ENCODE results near the gene CPLX1.

CPLX1 gene

GRCh38 chr4:835148-836002 is 9.4 kb upstream of the CPLX1 start:
- no peak for DNase-seq (ENCODE audit: low spot score)
- TF ChIP-seq CTCF (IDR thresholded peaks at IDR 0.05; ENCODE audit: extremely low read depth, missing control alignments): no peak

GRCh38 chr4:834368-835147 is 8.6 kb upstream of the CPLX1 start:
- no peak for TF ChIP-seq CTCF (IDR thresholded peaks at IDR 0.05; ENCODE audit: extremely low read depth, missing control alignments)
- DNase-seq (ENCODE audit: low spot score): no peak

GRCh38 chr4:833731-834367 is 7.9 kb upstream of the CPLX1 start:
- TF ChIP-seq CTCF (IDR thresholded peaks at IDR 0.05; ENCODE audit: extremely low read depth, missing control alignments): no peak
- DNase-seq (ENCODE audit: low spot score): no peak

- no peak for TF ChIP-seq CTCF (IDR thresholded peaks at IDR 0.05; ENCODE audit: extremely low read depth, missing control alignments)
- no peak for DNase-seq (ENCODE audit: low spot score)
Measured at GRCh38 chr4:833156-833555, 7.2 kb upstream of the CPLX1 start.

- no peak for DNase-seq (ENCODE audit: low spot score)
- no peak for TF ChIP-seq CTCF (IDR thresholded peaks at IDR 0.05; ENCODE audit: extremely low read depth, missing control alignments)
Measured at GRCh38 chr4:832536-832935, 6.6 kb upstream of the CPLX1 start.

- no peak for TF ChIP-seq CTCF (IDR thresholded peaks at IDR 0.05; ENCODE audit: extremely low read depth, missing control alignments)
- no peak for DNase-seq (ENCODE audit: low spot score)
Measured at GRCh38 chr4:832108-832507, 6.2 kb upstream of the CPLX1 start.

- DNase-seq (ENCODE audit: low spot score): no peak
- TF ChIP-seq CTCF (IDR thresholded peaks at IDR 0.05; ENCODE audit: extremely low read depth, missing control alignments): no peak
Measured at GRCh38 chr4:831483-831805, 5.5 kb upstream of the CPLX1 start.

Measured in GM20000 (cell line).